Right atrium auricular region (tissue), 2 donors: Measurements from ENCODE around the gene ORC2. TPM values are rescaled to one million over a fixed set of nuclear protein-coding genes. Genes with fewer than 3 reads are reported as not detected.
A peak's percentile ranks its signal among the peaks of the same experiment; 100 is the strongest.
"Not testable (repeated sequence)": the region's sequence is repeated elsewhere in the genome, so short reads cannot be mapped to it uniquely, and the experiment has no call there.

Experiments
- DNase-seq: peaks from one replicate; pipeline ENCODE4 v3.0.0-alpha.2; 2019; ENCODE audit warnings: low spot score
- H3K27ac ChIP-seq, 2 donors: fragments of 200-600 bp; sonication (generic); 1 replicate in 1 of 2; 2 replicates in 1 of 2; pipeline ENCODE4 v1.5.1; 2016 to 2019
- H3K27me3 ChIP-seq, 2 donors: fragments of 200-600 bp; sonication (generic); one replicate each; pipeline versions ENCODE4 v1.5.1 to v1.6.0; 2017 to 2019
- H3K36me3 ChIP-seq: fragments of 200-600 bp; sonication (generic); one replicate; pipeline ENCODE4 v1.5.1; 2016
- H3K4me1 ChIP-seq, 2 donors: fragments of 200-600 bp; sonication (generic); one replicate each; pipeline versions ENCODE4 v1.5.1 to v1.6.0; 2017 to 2019
- H3K4me3 ChIP-seq, 2 donors: fragments of 200-600 bp; sonication (generic); 1 replicate in 1 of 2; 2 replicates in 1 of 2; pipeline ENCODE4 v1.5.1; 2017 to 2019; ENCODE audit warnings: mild to moderate bottlenecking in 1 of 2, moderate library complexity in 1 of 2
- H3K9me3 ChIP-seq, 2 donors: fragments of 200-600 bp; sonication (generic); one replicate each; pipeline ENCODE4 v1.5.1; 2019
- total RNA-seq, 2 donors: library from RNA; depleted of rRNA; stranded (reverse); fragments of >200 nt; gene quantifications; one replicate each; pipeline ENCODE4 v1.1.0, GENCODE V29; 2016
- TF ChIP-seq, protein P1 (sequence below), 2 donors: fragments of 200-600 bp; sonication (generic); IDR thresholded peaks; one replicate each; pipeline ENCODE4 v1.5.1; 2019; ENCODE audit warnings: antibody characterized with exemption in 2 of 2

The ORC2 gene
- total RNA-seq, 2 donors from 2014 or later = 8.5 to 14.7 TPM

DNA sequence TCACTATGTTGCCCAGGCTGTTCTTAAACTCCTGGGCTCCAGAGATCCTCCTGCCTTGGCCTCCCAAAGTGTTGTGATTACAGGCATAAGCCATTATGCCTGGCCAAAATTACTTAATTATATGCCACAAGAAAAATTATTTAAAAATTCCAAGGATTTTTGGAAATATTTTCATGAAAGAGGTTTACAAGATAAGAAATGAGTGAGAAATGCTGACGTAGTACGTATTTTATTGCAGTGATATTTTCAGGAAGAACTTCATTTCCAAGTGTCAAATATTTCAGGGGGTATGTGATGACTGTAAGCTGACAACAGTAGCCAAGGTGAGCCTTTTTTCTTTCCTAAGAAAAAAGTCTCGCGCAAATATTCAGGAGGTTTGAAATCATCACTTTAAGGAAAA, 53.5 kb downstream of the ORC2 start:
- Histone ChIP-seq H3K4me3 (no peak overlapping the region), H3K4me1 (no peaks in the 10 kb centered on the region), H3K36me3 (peaks cover 31% of the 10 kb centered on the region), H3K27me3 (no peaks in the 10 kb centered on the region), H3K27ac (no peak overlapping the region), H3K9me3 (no peaks in the 10 kb centered on the region)
- TF ChIP-seq, protein P1, sequence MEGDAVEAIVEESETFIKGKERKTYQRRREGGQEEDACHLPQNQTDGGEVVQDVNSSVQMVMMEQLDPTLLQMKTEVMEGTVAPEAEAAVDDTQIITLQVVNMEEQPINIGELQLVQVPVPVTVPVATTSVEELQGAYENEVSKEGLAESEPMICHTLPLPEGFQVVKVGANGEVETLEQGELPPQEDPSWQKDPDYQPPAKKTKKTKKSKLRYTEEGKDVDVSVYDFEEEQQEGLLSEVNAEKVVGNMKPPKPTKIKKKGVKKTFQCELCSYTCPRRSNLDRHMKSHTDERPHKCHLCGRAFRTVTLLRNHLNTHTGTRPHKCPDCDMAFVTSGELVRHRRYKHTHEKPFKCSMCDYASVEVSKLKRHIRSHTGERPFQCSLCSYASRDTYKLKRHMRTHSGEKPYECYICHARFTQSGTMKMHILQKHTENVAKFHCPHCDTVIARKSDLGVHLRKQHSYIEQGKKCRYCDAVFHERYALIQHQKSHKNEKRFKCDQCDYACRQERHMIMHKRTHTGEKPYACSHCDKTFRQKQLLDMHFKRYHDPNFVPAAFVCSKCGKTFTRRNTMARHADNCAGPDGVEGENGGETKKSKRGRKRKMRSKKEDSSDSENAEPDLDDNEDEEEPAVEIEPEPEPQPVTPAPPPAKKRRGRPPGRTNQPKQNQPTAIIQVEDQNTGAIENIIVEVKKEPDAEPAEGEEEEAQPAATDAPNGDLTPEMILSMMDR (IDR thresholded peaks at IDR 0.05) = no peak
- no peak for DNase-seq

- Histone ChIP-seq H3K4me1 (peaks cover 0 to 5% of the 10 kb centered on the region in 2 donors), H3K36me3 (peaks cover 5% of the 10 kb centered on the region), H3K9me3 (no peaks in the 10 kb centered on the region), H3K4me3 (no peak overlapping the region), H3K27ac (peak overlapping the region in 1 of 2 donors; percentile 28), H3K27me3 (no peaks in the 10 kb centered on the region)
- peak; percentile 68 for DNase-seq
- TF ChIP-seq, protein P1 (IDR thresholded peaks at IDR 0.05) = peak; percentile 46 to 76
Observed at GRCh38 chr2:200905618-200906296, 57.7 kb downstream of the ORC2 start.

GRCh38 chr2:200901459-200902072, 61.9 kb downstream of the ORC2 start:
- Histone ChIP-seq H3K36me3 (peaks cover 38% of the 10 kb centered on the region), H3K4me1 (peaks cover 0 to 5% of the 10 kb centered on the region in 2 donors)
- DNase-seq = peak; percentile 68

DNA sequence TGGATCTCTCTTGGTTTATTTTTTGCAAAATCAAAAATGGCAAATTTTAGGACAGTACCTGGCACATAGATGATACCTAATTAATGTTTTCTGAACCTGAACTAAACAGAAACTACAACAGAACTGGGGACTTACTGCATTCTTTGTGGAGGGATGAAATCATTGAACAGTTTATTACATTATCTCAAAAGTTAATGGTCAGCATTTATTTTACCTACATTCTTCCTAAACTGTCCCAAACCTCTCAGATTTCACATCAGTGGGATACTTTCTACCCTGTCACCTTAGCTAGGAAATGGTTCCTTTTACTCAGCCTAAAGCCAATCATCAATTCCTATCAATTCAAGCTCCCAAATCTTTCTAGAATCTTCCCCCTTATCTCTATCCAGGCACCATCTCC, 64.0 kb downstream of the ORC2 start:
- peaks cover 0 to 3% of the 10 kb centered on the region in 2 donors for H3K4me1 ChIP-seq
- TF ChIP-seq, protein P1 (IDR thresholded peaks at IDR 0.05) = no peak
- H3K9me3 ChIP-seq = no peaks in the 10 kb centered on the region
- no peak overlapping the region for H3K4me3 ChIP-seq
- H3K27me3 ChIP-seq = no peaks in the 10 kb centered on the region
- H3K36me3 ChIP-seq = peaks cover 59% of the 10 kb centered on the region
- H3K27ac ChIP-seq = no peak overlapping the region
- DNase-seq = no peak

More at GRCh38 chr2:200901459-200902072, 61.9 kb downstream of the ORC2 start:
- H3K4me3 ChIP-seq = no peak overlapping the region
- TF ChIP-seq, protein P1 (IDR thresholded peaks at IDR 0.05) = peak; percentile 54 to 83
- H3K27me3 ChIP-seq = no peaks in the 10 kb centered on the region
- no peak overlapping the region for H3K27ac ChIP-seq
- H3K9me3 ChIP-seq = no peaks in the 10 kb centered on the region

GRCh38 chr2:200888704-200889625, 74.5 kb downstream of the ORC2 start, which contains the start of the genes NIF3L1 and PPIL3:
TSS of gene NIF3L1 (plus strand) at chr2:200889371. CDS start at chr2:200891944, 2,573 bp downstream.
TSS of gene PPIL3 (minus strand) at chr2:200889077. CDS start at chr2:200887615, 1,462 bp downstream.
- peak; percentile 96 for DNase-seq
- Histone ChIP-seq H3K4me3 (peak within 1 kb of the TSS; percentile 57 to 73), H3K27ac (peak within 1 kb of the TSS; percentile 87 to 92), H3K9me3 (no peaks in the 10 kb centered on the region), H3K36me3 (peaks cover 19% of the 10 kb centered on the region), H3K27me3 (no peaks in the 10 kb centered on the region), H3K4me1 (peaks cover 0 to 19% of the 10 kb centered on the region in 2 donors)
- TF ChIP-seq, protein P1 (IDR thresholded peaks at IDR 0.05) = peak in 1 of 2 donors; percentile 13

GRCh38 chr2:200881715-200882249, 81.7 kb downstream of the ORC2 start:
- not testable (repeated sequence) for H3K27me3 ChIP-seq, DNase-seq, H3K9me3 ChIP-seq, H3K4me1 ChIP-seq, H3K4me3 ChIP-seq, H3K27ac ChIP-seq
- peaks cover 48% of the 10 kb centered on the region for H3K36me3 ChIP-seq
